Measurements from ENCODE around the gene ZC3H12C. TPM values are rescaled to one million over a fixed set of nuclear protein-coding genes. Genes with fewer than 3 reads are reported as not detected.

ZC3H12C gene
- total and polyA plus RNA-seq, 4 donors: 1.1 to 17.9 (median 9.6) TPM

DNA sequence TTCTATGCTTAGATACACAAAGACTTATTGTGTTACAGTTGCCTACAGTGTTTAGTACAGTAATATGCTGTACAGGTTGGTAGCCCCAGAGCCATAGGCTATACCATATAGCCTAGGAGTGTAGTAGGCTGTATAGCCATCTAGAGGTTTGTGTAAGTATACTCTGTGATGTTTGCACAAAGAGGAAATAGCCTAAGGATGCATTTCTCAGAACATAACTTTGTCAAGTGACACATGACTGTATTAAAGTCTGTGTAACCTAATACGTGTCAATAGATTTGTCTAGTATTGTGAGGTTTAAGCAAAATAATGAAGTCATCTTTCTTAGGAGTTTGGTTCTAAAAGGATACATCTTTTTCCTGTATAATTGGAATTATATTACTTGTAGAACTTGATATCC lies 5.5 kb downstream of the ZC3H12C start:
- DNase-seq: no peak
- intact Hi-C loops (cut with DNase I): loop anchor here (10.0 kb wide), 3 partner anchors 56 to 1874 kb away; partner anchors contain the start of genes ATM (in 1 of the 2) and NPAT (in 1 of the 2)
- Histone ChIP-seq H3K9me3 (ENCODE audit: control insufficient read depth, low read length) (no peaks in the 10 kb centered on the region), H3K27ac (ENCODE audit: low read depth in 1 of 2, low read length in 2 of 2) (no peak overlapping the region), H3K36me3 (ENCODE audit: control insufficient read depth in 1 of 2, insufficient read depth in 2 of 2, low read length in 1 of 2) (no peaks in the 10 kb centered on the region), H3K4me1 (ENCODE audit: control insufficient read depth in 1 of 2, insufficient read depth in 2 of 2, low read length in 2 of 2) (peaks cover 0 to 9% of the 10 kb centered on the region in 2 donors), H3K27me3 (ENCODE audit: control insufficient read depth in 1 of 2, insufficient read depth in 2 of 2, low read length in 1 of 2) (no peaks in the 10 kb centered on the region), H3K4me3 (ENCODE audit: low read length in 2 of 2) (no peak overlapping the region)
- no peak for ATAC-seq (ENCODE audit: low FRiP score)
- 19 to 34% methylated on average over 1 of the region's 1 CpG for WGBS, 2 donors

GRCh38 chr11:110100476-110101240 lies 7.5 kb downstream of the ZC3H12C start:
- no peaks in the 10 kb centered on the region for H3K36me3 ChIP-seq (ENCODE audit: control insufficient read depth in 1 of 2, insufficient read depth in 2 of 2, low read length in 1 of 2)
- H3K9me3 ChIP-seq (ENCODE audit: control insufficient read depth, low read length): no peaks in the 10 kb centered on the region
- H3K4me1 ChIP-seq (ENCODE audit: control insufficient read depth in 1 of 2, insufficient read depth in 2 of 2, low read length in 2 of 2): peaks cover 0 to 5% of the 10 kb centered on the region in 2 donors
- no peak for ATAC-seq (ENCODE audit: low FRiP score)
- 66 to 72% methylated on average over 7 of the region's 7 CpGs for WGBS, 2 donors
- no peak for DNase-seq
- H3K27me3 ChIP-seq (ENCODE audit: control insufficient read depth in 1 of 2, insufficient read depth in 2 of 2, low read length in 1 of 2): no peaks in the 10 kb centered on the region
- no peak overlapping the region for H3K4me3 ChIP-seq (ENCODE audit: low read length in 2 of 2)
- intact Hi-C loops (cut with DNase I): no loop called here
- H3K27ac ChIP-seq (ENCODE audit: low read depth in 1 of 2, low read length in 2 of 2): no peak overlapping the region

DNA sequence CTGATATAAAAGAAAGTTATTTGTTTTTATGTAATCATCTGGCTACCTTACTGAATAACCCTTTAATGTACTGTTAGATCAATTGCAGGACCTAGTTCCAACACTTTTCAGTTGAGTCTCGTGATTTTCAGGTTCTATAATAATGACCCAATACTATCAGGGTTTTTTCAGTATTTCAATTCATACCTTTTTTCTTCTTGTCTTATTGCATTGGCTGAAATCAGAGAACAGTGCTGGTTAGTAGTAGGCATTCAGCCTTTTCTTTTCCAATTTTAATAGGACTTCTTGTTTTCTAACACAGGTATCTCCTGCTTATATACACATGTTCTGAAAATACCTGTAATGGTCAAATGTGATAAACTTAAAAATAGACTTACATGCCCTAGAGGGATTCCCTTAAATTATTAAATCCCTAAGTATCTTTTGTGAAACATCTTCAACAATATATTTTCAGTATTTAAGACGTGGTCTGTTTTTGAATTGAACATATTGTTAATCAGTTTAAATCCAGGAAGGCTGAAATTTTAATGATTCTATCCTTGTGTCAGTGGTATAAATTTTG lies 13.6 kb downstream of the ZC3H12C start:
- Histone ChIP-seq H3K36me3 (ENCODE audit: control insufficient read depth in 1 of 2, insufficient read depth in 2 of 2, low read length in 1 of 2) (no peaks in the 10 kb centered on the region), H3K4me3 (ENCODE audit: low read length in 2 of 2) (no peak overlapping the region), H3K9me3 (ENCODE audit: control insufficient read depth, low read length) (no peaks in the 10 kb centered on the region), H3K4me1 (ENCODE audit: control insufficient read depth in 1 of 2, insufficient read depth in 2 of 2, low read length in 2 of 2) (no peaks in the 10 kb centered on the region), H3K27me3 (ENCODE audit: control insufficient read depth in 1 of 2, insufficient read depth in 2 of 2, low read length in 1 of 2) (no peaks in the 10 kb centered on the region), H3K27ac (ENCODE audit: low read depth in 1 of 2, low read length in 2 of 2) (no peak overlapping the region)
- no peak for ATAC-seq (ENCODE audit: low FRiP score)
- WGBS, 2 donors: 96 to 99% methylated on average over 2 of the region's 2 CpGs
- no peak for DNase-seq
- intact Hi-C loops (cut with DNase I): no loop called here

DNA sequence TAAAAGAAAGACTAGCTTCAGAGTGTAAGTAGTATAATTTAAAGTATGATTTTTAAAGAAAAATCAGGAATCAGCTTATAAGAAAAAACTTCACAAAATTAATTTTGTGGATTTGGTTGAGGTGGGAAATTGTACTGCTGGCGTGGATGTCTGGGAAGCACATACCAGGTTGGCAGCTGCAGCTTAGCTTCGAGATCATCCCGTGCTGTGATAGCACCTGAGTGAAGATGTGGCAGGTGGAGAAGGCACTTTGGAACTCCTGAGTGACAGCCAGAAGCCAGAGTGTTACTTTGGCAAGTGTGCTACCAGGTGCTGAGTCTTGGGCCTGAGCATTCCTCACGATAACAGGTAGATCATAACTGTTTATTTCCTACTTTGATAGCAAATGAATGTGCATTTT lies 17.7 kb downstream of the ZC3H12C start:
- no peaks in the 10 kb centered on the region for H3K4me1 ChIP-seq (ENCODE audit: control insufficient read depth in 1 of 2, insufficient read depth in 2 of 2, low read length in 2 of 2)
- no peaks in the 10 kb centered on the region for H3K36me3 ChIP-seq (ENCODE audit: control insufficient read depth in 1 of 2, insufficient read depth in 2 of 2, low read length in 1 of 2)
- no peak overlapping the region for H3K27ac ChIP-seq (ENCODE audit: low read depth in 1 of 2, low read length in 2 of 2)
- ATAC-seq (ENCODE audit: low FRiP score): no peak
- intact Hi-C loops (cut with DNase I): no loop called here
- no peaks in the 10 kb centered on the region for H3K27me3 ChIP-seq (ENCODE audit: control insufficient read depth in 1 of 2, insufficient read depth in 2 of 2, low read length in 1 of 2)
- no peak overlapping the region for H3K4me3 ChIP-seq (ENCODE audit: low read length in 2 of 2)
- no peaks in the 10 kb centered on the region for H3K9me3 ChIP-seq (ENCODE audit: control insufficient read depth, low read length)
- 94 to 97% methylated on average over 4 of the region's 4 CpGs for WGBS, 2 donors
- no peak for DNase-seq

- Histone ChIP-seq H3K27me3 (ENCODE audit: control insufficient read depth in 1 of 2, insufficient read depth in 2 of 2, low read length in 1 of 2) (no peaks in the 10 kb centered on the region), H3K36me3 (ENCODE audit: control insufficient read depth in 1 of 2, insufficient read depth in 2 of 2, low read length in 1 of 2) (no peaks in the 10 kb centered on the region), H3K27ac (ENCODE audit: low read depth in 1 of 2, low read length in 2 of 2) (no peak overlapping the region), H3K4me1 (ENCODE audit: control insufficient read depth in 1 of 2, insufficient read depth in 2 of 2, low read length in 2 of 2) (no peaks in the 10 kb centered on the region), H3K9me3 (ENCODE audit: control insufficient read depth, low read length) (no peaks in the 10 kb centered on the region), H3K4me3 (ENCODE audit: low read length in 2 of 2) (no peak overlapping the region)
- DNase-seq (no peak), ATAC-seq (ENCODE audit: low FRiP score) (no peak)
- WGBS, 2 donors: 86% methylated on average over 2 of the region's 2 CpGs
- intact Hi-C loops (cut with DNase I): no loop called here
These were observed 19.3 kb downstream of the ZC3H12C start for GRCh38 chr11:110112457-110112856.

DNA sequence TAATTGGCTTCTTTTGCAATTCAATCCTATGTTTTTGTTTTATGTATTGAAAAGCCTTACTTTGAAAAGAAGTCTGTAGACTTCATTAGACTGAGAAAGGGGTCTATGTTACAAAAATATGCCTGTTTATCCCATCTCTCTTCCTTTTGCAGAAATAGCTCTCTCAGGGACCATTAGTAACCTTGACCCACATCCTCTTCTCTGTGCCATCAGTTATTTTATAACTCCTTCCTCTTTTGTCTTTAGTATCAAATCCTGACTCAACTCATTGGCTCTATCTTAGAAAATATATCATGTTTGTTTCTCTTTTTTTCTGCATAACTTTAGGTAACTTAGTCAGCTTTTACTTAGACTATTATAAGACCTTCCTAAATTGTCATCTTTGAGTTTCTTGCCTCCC lies 20.3 kb downstream of the ZC3H12C start:
- H3K27me3 ChIP-seq (ENCODE audit: control insufficient read depth in 1 of 2, insufficient read depth in 2 of 2, low read length in 1 of 2): no peaks in the 10 kb centered on the region
- H3K9me3 ChIP-seq (ENCODE audit: control insufficient read depth, low read length): no peaks in the 10 kb centered on the region
- H3K27ac ChIP-seq (ENCODE audit: low read depth in 1 of 2, low read length in 2 of 2): no peak overlapping the region
- no peaks in the 10 kb centered on the region for H3K36me3 ChIP-seq (ENCODE audit: control insufficient read depth in 1 of 2, insufficient read depth in 2 of 2, low read length in 1 of 2)
- H3K4me1 ChIP-seq (ENCODE audit: control insufficient read depth in 1 of 2, insufficient read depth in 2 of 2, low read length in 2 of 2): no peaks in the 10 kb centered on the region
- intact Hi-C loops (cut with DNase I): no loop called here
- ATAC-seq (ENCODE audit: low FRiP score) (no peak), DNase-seq (no peak)
- no peak overlapping the region for H3K4me3 ChIP-seq (ENCODE audit: low read length in 2 of 2)

DNA sequence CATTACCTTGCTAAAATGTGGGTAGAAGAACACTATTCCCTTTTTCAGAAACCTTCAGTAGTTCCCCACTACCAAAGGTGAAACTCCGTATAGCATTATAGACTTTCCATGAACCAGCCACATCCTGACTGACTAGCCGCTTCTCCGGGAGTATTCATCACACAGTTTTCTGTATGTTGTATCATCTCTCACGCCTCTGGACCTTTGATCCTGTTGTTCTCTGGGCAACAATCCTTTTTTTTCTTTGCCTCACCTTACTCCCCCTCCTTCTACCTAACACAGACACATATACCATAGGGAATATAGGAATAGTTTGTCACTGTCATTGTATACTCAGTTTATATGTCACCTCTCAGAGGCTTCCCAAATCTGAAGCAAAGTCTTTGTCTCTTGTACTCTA lies 20.8 kb downstream of the ZC3H12C start:
- H3K4me3 ChIP-seq (ENCODE audit: low read length in 2 of 2): no peak overlapping the region
- no peaks in the 10 kb centered on the region for H3K27me3 ChIP-seq (ENCODE audit: control insufficient read depth in 1 of 2, insufficient read depth in 2 of 2, low read length in 1 of 2)
- H3K4me1 ChIP-seq (ENCODE audit: control insufficient read depth in 1 of 2, insufficient read depth in 2 of 2, low read length in 2 of 2): no peaks in the 10 kb centered on the region
- no peaks in the 10 kb centered on the region for H3K9me3 ChIP-seq (ENCODE audit: control insufficient read depth, low read length)
- no peak overlapping the region for H3K27ac ChIP-seq (ENCODE audit: low read depth in 1 of 2, low read length in 2 of 2)
- DNase-seq (no peak), ATAC-seq (ENCODE audit: low FRiP score) (no peak)
- 93 to 94% methylated on average over 4 of the region's 4 CpGs for WGBS, 2 donors
- H3K36me3 ChIP-seq (ENCODE audit: control insufficient read depth in 1 of 2, insufficient read depth in 2 of 2, low read length in 1 of 2): no peaks in the 10 kb centered on the region
- intact Hi-C loops (cut with DNase I): no loop called here

GRCh38 chr11:110119317-110119716 lies 26.1 kb downstream of the ZC3H12C start:
- H3K4me1 ChIP-seq (ENCODE audit: control insufficient read depth in 1 of 2, insufficient read depth in 2 of 2, low read length in 2 of 2): no peaks in the 10 kb centered on the region
- no peak overlapping the region for H3K4me3 ChIP-seq (ENCODE audit: low read length in 2 of 2)
- intact Hi-C loops (cut with DNase I): no loop called here
- H3K27me3 ChIP-seq (ENCODE audit: control insufficient read depth in 1 of 2, insufficient read depth in 2 of 2, low read length in 1 of 2): no peaks in the 10 kb centered on the region
- ATAC-seq (ENCODE audit: low FRiP score) (no peak), DNase-seq (no peak)
- no peaks in the 10 kb centered on the region for H3K9me3 ChIP-seq (ENCODE audit: control insufficient read depth, low read length)
- no peaks in the 10 kb centered on the region for H3K36me3 ChIP-seq (ENCODE audit: control insufficient read depth in 1 of 2, insufficient read depth in 2 of 2, low read length in 1 of 2)
- H3K27ac ChIP-seq (ENCODE audit: low read depth in 1 of 2, low read length in 2 of 2): no peak overlapping the region
- WGBS, 2 donors: 81 to 87% methylated on average over 2 of the region's 2 CpGs

DNA sequence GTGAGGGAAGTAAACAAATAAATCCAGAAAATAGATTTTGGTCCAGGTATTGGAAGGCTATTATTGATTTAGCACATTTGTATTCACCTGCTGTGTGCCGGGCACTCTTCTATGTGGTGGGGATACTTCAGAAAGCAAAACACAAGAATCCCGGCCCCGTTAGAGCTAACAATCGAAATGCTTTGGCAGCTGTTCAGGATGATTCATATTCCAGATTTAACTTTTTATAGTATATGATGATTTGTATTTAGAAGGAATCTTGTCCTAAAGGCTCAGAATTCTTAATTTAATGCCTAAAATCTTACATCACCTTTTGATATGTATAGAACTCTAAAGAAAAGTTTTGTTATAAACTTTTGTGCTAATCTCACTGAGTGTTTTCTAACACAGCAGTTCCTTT lies 28.0 kb downstream of the ZC3H12C start:
- Histone ChIP-seq H3K4me1 (ENCODE audit: control insufficient read depth in 1 of 2, insufficient read depth in 2 of 2, low read length in 2 of 2) (no peaks in the 10 kb centered on the region), H3K4me3 (ENCODE audit: low read length in 2 of 2) (no peak overlapping the region), H3K9me3 (ENCODE audit: control insufficient read depth, low read length) (no peaks in the 10 kb centered on the region), H3K36me3 (ENCODE audit: control insufficient read depth in 1 of 2, insufficient read depth in 2 of 2, low read length in 1 of 2) (no peaks in the 10 kb centered on the region), H3K27me3 (ENCODE audit: control insufficient read depth in 1 of 2, insufficient read depth in 2 of 2, low read length in 1 of 2) (no peaks in the 10 kb centered on the region), H3K27ac (ENCODE audit: low read depth in 1 of 2, low read length in 2 of 2) (no peak overlapping the region)
- 1 to 3% methylated on average over 4 of the region's 4 CpGs for WGBS, 2 donors
- ATAC-seq (ENCODE audit: low FRiP score): no peak
- no peak for DNase-seq
- intact Hi-C loops (cut with DNase I): no loop called here

Data from aorta (tissue), 5 donors.